NCI-H128 (cell line): ENCODE measurements around the gene CCKAR.

Experiments used
- DNase-seq: peaks from one replicate; lab custom pipeline; 2025; ENCODE audit not compliant: unreplicated experiment; lab: John Stamatoyannopoulos, UW

The CCKAR gene

GRCh38 chr4:26491449-26492170, 1.3 kb upstream of the CCKAR start:
- DNase-seq, result no peak

GRCh38 chr4:26490960-26491284, 638 bp upstream of the CCKAR start:
- no peak for DNase-seq

DNA sequence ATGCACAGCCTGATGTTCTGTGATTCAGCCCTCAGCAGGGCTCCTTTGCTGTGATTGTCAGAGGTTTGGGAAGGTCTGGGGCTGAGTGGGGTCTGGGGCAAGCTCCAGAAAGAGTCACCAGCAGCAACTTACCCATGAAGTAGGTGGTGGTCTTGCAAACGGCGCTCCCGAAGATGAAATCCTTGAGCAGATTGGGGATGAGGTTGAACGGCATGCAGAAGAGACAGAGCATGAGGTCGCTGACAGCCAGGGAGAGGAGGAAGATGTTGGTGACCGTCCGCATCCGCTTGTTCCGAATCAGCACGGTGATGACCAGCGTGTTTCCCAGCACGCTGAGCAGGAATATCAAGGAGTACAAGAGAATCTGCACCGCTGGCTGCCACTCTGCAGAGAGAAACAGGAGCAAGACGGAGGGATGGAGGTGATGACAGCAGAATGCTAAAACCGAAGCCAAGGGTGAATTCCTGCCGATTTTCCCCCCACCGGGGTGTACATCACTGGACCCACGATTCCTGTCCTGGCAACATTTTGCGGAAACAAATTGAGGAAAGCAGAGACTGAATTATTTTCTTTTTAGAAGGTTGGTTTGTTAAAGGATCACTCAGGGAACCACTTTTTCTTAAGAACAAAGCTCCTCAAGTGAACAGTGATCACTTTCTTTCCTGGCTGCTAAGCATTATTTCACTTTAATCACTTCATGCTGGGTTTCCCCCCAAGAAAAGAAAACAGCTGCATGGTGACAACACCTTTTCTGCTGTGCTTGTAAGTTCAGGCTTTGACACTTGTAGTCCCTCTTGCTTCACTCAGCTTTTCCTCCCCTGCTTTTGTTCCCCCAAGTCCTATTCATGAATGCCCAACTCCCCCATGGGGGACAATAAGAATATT, 941 bp downstream of the CCKAR start:
- DNase-seq, result no peak

DNA sequence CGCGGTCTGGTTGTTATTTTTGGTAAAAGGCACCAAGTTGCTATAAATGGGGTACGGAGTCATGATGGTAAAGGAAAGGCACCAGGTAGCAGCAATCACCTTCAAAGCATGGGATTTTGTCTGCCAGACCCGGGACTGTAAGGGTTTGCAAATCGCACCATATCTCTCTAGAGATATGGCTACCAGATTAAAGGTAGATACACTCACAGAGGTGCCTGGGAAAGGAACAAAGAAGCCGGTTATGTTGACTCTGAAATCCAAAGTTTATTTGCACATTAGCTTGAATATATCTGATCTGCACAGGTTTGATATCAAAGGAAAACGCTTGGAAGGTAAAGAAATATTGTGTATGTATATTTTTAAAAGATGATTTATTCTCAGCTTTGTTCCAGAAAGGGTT, 4.6 kb downstream of the CCKAR start:
- DNase-seq, result no peak

DNA sequence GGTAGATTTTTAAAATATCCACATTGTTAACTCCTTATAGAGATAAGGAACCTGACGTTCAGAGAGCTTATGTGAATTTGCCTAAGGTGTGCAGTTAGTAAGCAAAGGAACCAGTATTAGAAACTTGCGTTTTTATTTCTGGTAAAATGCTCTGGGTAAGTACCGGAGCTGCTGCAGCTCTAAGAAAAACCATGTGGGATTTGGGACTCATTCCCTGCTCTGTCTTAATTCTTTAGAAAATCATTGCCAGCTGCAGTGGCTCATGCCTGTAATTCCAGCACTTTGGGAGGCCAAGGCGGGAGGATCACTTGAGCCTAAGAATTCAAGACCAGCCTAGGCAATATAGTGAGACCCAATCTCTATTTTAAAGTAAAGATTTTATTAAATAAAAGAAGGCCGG, 5.8 kb downstream of the CCKAR start:
- DNase-seq, result no peak

- DNase-seq, result no peak
Observed at GRCh38 chr4:26484032-26484515, 6.2 kb downstream of the CCKAR start.

- no peak for DNase-seq
Observed at GRCh38 chr4:26482508-26483462, 7.5 kb downstream of the CCKAR start.

GRCh38 chr4:26478330-26478729, 12.0 kb downstream of the CCKAR start:
- DNase-seq, result no peak

- DNase-seq, result no peak
Observed at GRCh38 chr4:26476545-26476944, 13.7 kb downstream of the CCKAR start.

DNA sequence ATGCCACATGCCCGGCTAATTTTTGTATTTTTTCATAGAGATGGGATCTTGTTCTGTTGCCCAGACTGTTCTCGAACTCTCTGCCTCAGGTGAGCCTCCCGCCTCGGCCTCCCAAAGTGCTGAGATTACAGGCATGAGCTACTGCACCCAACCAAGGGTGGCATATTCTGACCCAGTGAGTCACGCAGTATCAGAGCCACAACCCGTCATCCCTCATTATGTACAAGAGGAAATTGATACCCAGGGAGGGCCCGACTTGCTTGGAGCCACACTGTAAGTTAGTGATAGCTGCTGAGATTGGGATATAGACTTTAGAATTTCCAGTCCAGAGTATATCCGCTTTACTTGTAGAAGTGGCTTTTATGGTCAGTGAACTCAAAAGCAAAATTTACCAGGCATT, 14.6 kb downstream of the CCKAR start:
- DNase-seq, result no peak

- no peak for DNase-seq
Observed at GRCh38 chr4:26474551-26474950, 15.7 kb downstream of the CCKAR start.

- no peak for DNase-seq
Observed at GRCh38 chr4:26473893-26474292, 16.4 kb downstream of the CCKAR start.

DNA sequence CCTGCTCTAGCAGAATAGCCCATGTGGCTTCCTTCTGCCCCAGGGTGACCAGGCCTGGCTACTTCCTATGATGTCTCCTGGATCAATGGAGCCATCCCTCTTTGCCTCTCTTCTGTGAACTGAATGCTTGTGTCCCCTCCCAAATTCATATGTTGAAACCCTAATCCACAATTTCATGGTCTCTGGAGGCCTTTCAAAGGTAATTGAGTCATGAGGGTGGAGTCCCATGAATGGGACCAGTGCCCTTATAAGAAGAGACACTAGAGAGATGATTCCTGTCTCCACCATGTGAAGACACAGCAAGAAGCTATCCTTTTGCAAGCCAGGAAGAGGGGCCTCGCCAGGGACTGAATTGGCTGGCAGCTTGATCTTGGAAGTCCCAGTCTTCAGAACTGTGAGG, 18.4 kb downstream of the CCKAR start:
- no peak for DNase-seq

DNA sequence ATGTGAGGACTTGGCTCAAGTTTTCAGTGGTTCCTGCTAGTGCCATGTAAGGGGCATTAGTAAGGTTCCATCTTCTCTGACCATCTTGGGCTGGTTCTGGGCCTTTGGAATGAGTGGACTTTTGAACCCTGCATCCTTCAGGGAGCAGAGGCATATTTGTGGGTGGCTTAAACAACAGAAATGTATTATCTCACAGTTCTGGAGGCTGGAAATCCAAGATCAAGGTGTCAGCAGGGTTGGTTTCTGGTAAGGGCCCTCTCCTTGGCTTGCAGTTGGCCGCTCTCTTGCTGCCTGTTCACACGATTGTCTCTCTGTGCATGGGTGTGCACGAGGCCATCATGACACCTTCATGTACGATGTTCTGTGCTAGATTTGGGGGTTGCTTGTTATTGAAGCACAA, 21.3 kb downstream of the CCKAR start:
- no peak for DNase-seq

DNA sequence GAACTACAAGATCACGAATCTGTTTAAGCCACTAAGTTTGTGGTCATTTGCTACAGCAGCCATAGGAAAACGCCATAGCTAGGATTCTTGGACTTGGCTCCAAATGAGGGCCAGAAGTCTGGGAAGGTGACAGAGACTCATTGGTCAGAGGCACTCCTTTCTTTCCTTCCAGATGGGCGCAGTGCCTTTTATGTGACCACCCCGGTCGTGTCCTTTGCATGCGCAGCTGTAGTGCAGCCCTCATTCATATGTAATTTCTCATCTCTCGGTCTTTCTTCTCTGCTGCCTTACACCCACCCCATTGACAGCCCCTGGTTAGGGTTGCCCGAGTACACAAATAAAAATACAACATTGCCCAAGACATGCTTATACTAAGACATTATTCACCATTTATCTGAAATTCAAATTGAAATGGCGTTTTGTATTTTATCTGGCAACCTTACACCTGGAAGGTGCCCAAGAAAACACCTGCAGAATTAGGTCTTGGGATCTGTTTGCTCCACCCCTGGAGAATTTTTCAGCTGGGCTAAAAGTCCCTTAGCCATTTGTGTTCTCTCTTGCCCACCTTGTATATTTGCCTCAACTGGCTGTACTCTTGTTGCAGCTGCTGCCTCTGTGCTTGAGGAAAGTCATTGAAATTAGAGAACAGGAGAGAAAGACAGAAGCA, 21.9 kb downstream of the CCKAR start:
- no peak for DNase-seq

GRCh38 chr4:26467724-26468123, 22.6 kb downstream of the CCKAR start:
- no peak for DNase-seq

GRCh38 chr4:26466578-26467270, 23.6 kb downstream of the CCKAR start:
- DNase-seq, result no peak

DNA sequence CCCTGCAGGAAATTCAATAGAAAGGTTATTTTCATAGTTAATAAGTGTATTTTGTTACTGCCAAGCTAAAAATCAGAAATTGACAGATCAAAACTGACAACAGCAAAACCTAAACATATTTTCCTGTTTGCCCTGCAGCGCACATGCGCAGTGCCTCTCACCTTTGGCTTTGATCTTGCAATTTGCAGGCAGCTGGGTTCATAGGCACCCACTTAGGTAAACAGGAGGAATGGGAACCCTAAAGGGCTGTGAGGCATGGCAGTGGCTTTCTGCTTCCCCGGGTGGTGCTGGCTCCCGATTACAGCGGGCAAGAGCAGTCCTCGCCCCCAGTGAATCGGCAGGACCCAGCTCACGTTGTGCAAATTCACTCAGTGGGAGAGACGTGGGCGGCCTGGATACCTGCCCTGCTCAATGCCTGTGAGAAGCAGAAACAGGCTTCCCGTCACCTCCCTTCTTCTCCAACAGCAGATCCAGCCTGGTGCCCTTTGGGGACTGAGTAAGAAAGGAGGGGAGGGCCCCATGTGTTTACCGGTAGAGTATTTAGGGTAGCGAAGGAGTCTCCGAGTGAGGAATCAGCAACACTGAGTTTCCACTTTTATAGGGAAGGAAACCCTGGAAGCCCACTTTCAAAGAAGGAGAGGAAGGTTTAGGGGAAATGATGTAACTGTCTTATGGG, 25.7 kb downstream of the CCKAR start:
- no peak for DNase-seq

DNA sequence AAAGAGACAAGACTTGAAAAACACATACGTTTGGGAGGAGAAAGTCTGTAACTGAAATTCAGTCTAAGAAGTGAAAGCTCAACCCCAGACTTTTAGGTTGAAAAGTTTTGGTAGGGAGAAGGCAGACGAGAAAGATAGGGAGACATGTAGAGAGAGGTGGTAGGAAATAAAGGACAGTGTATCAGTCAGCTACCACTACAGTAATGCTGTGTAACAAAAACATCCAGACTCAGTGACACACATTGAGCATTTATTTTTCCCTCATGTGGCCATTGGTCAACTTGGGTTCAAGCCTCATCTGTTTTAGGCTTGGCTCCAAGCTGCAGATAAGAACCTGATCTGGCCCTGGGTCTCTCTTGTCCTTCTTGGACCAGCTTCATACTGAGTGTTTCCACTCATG, 26.9 kb downstream of the CCKAR start:
- DNase-seq, result no peak

- no peak for DNase-seq
Observed at GRCh38 chr4:26462874-26463273, 27.4 kb downstream of the CCKAR start.
